ENCODE data around the gene CALN1.

GRCh38 chr7:71785216-71785615 is 626.9 kb downstream of the CALN1 start:
- TF ChIP-seq, protein P1, sequence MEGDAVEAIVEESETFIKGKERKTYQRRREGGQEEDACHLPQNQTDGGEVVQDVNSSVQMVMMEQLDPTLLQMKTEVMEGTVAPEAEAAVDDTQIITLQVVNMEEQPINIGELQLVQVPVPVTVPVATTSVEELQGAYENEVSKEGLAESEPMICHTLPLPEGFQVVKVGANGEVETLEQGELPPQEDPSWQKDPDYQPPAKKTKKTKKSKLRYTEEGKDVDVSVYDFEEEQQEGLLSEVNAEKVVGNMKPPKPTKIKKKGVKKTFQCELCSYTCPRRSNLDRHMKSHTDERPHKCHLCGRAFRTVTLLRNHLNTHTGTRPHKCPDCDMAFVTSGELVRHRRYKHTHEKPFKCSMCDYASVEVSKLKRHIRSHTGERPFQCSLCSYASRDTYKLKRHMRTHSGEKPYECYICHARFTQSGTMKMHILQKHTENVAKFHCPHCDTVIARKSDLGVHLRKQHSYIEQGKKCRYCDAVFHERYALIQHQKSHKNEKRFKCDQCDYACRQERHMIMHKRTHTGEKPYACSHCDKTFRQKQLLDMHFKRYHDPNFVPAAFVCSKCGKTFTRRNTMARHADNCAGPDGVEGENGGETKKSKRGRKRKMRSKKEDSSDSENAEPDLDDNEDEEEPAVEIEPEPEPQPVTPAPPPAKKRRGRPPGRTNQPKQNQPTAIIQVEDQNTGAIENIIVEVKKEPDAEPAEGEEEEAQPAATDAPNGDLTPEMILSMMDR (IDR thresholded peaks at IDR 0.05; ENCODE audit: insufficient read depth, low read depth, low read length), result no peak
- no peak for TF ChIP-seq EZH2 (IDR thresholded peaks at IDR 0.05; ENCODE audit: insufficient read depth, low read length)

Data from astrocyte (in vitro differentiated cells and primary cell).